Measurements from ENCODE around the gene MAVS. TPM values are rescaled to one million over a fixed set of nuclear protein-coding genes. Genes with fewer than 3 reads are reported as not detected.

Gene MAVS
- total RNA-seq, 1 experiment from 2014 or later, result 23.4 TPM

DNA sequence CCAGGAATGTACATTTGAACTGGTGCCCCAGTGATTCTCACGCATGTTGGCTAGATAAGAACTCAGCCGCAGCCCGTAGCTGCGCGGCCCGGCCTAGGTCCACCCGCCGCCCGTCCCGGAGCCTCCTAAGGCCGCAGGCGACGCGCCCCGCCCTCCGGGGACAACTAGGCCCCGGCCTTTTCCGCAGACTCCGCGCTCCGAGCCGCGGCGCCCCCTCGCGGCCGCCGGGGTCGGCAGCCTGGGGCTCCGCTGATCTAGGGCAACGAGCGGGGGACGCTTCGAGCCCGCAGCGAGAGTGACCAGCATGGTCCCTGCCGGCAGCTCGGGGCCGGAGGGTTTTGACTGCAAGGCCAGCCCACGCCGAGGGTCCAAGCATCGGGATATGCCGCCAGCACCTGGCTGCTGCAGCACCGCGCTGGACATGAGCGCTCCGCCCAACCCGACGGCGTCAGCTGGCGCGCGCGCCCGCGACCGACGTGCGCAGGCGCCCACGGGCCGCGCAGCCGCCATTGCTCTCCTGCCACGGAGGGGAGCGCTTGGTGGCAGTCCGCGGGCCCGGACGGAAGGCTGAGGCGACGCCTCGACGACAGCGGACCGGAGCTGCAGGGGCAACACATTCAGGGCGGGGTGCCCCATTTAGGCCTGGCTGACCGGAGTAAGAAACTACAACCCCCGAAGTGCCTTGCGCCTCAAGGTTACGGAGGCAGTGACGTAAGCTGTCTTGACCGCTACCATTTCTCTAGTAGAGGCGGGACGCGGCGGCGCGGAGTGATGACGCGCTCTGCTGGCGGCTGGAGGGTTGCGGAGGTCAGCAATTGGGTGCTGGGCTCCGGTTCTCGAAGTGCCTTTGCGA, 26.4 kb upstream of the MAVS start, which contains the start of gene AP5S1 (continued):
- TF ChIP-seq, protein P1, sequence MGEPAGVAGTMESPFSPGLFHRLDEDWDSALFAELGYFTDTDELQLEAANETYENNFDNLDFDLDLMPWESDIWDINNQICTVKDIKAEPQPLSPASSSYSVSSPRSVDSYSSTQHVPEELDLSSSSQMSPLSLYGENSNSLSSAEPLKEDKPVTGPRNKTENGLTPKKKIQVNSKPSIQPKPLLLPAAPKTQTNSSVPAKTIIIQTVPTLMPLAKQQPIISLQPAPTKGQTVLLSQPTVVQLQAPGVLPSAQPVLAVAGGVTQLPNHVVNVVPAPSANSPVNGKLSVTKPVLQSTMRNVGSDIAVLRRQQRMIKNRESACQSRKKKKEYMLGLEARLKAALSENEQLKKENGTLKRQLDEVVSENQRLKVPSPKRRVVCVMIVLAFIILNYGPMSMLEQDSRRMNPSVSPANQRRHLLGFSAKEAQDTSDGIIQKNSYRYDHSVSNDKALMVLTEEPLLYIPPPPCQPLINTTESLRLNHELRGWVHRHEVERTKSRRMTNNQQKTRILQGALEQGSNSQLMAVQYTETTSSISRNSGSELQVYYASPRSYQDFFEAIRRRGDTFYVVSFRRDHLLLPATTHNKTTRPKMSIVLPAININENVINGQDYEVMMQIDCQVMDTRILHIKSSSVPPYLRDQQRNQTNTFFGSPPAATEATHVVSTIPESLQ (CRISPR knock-in tag; IDR thresholded peaks at IDR 0.05), result no peak
- TF ChIP-seq FOXP1 (CRISPR knock-in tag; IDR thresholded peaks at IDR 0.05; ENCODE audit: borderline replicate concordance) (peak; percentile 57; the same call in 1 of the 2 replicates), SMAD3 (CRISPR knock-in tag; IDR thresholded peaks at IDR 0.05; ENCODE audit: borderline replicate concordance) (no peak; the same call in 1 of the 2 replicates), MXD4 (CRISPR knock-in tag; IDR thresholded peaks at IDR 0.05; ENCODE audit: borderline replicate concordance) (no peak), USF1 (CRISPR knock-in tag; IDR thresholded peaks at IDR 0.05) (no peak), ZNF138 (CRISPR knock-in tag; conservative IDR thresholded peaks at IDR 0.05) (no peak), AR (CRISPR knock-in tag; IDR thresholded peaks at IDR 0.05) (no peak), SOX15 (CRISPR knock-in tag; IDR thresholded peaks at IDR 0.05) (no peak), MAX (CRISPR knock-in tag; IDR thresholded peaks at IDR 0.05) (peak; percentile 59; the same call in 1 of the 2 replicates), TEAD4 (CRISPR knock-in tag; IDR thresholded peaks at IDR 0.05) (no peak), GRHL2 (CRISPR knock-in tag; IDR thresholded peaks at IDR 0.05; ENCODE audit: insufficient replicate concordance, severe bottlenecking) (no peak), FOXK1 (CRISPR knock-in tag; IDR thresholded peaks at IDR 0.05) (peak; percentile 83), ZNF263 (CRISPR knock-in tag; IDR thresholded peaks at IDR 0.05; ENCODE audit: low read depth) (no peak), ZNF416 (CRISPR knock-in tag; IDR thresholded peaks at IDR 0.05) (no peak), ZNF671 (CRISPR knock-in tag; IDR thresholded peaks at IDR 0.05) (no peak), ZNF423 (CRISPR knock-in tag; IDR thresholded peaks at IDR 0.05) (no peak), CTCF (IDR thresholded peaks at IDR 0.05) (peak; percentile 94), ZNF121 (CRISPR knock-in tag; IDR thresholded peaks at IDR 0.05) (no peak)
- TF ChIP-seq, protein P2, sequence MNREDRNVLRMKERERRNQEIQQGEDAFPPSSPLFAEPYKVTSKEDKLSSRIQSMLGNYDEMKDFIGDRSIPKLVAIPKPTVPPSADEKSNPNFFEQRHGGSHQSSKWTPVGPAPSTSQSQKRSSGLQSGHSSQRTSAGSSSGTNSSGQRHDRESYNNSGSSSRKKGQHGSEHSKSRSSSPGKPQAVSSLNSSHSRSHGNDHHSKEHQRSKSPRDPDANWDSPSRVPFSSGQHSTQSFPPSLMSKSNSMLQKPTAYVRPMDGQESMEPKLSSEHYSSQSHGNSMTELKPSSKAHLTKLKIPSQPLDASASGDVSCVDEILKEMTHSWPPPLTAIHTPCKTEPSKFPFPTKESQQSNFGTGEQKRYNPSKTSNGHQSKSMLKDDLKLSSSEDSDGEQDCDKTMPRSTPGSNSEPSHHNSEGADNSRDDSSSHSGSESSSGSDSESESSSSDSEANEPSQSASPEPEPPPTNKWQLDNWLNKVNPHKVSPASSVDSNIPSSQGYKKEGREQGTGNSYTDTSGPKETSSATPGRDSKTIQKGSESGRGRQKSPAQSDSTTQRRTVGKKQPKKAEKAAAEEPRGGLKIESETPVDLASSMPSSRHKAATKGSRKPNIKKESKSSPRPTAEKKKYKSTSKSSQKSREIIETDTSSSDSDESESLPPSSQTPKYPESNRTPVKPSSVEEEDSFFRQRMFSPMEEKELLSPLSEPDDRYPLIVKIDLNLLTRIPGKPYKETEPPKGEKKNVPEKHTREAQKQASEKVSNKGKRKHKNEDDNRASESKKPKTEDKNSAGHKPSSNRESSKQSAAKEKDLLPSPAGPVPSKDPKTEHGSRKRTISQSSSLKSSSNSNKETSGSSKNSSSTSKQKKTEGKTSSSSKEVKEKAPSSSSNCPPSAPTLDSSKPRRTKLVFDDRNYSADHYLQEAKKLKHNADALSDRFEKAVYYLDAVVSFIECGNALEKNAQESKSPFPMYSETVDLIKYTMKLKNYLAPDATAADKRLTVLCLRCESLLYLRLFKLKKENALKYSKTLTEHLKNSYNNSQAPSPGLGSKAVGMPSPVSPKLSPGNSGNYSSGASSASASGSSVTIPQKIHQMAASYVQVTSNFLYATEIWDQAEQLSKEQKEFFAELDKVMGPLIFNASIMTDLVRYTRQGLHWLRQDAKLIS (CRISPR knock-in tag; IDR thresholded peaks at IDR 0.05; ENCODE audit: borderline replicate concordance), result no peak
- TF ChIP-seq, protein P3, sequence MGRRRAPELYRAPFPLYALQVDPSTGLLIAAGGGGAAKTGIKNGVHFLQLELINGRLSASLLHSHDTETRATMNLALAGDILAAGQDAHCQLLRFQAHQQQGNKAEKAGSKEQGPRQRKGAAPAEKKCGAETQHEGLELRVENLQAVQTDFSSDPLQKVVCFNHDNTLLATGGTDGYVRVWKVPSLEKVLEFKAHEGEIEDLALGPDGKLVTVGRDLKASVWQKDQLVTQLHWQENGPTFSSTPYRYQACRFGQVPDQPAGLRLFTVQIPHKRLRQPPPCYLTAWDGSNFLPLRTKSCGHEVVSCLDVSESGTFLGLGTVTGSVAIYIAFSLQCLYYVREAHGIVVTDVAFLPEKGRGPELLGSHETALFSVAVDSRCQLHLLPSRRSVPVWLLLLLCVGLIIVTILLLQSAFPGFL (CRISPR knock-in tag; IDR thresholded peaks at IDR 0.05; ENCODE audit: borderline replicate concordance), result no peak; the same call in 1 of the 2 replicates
- TF ChIP-seq, protein P4, sequence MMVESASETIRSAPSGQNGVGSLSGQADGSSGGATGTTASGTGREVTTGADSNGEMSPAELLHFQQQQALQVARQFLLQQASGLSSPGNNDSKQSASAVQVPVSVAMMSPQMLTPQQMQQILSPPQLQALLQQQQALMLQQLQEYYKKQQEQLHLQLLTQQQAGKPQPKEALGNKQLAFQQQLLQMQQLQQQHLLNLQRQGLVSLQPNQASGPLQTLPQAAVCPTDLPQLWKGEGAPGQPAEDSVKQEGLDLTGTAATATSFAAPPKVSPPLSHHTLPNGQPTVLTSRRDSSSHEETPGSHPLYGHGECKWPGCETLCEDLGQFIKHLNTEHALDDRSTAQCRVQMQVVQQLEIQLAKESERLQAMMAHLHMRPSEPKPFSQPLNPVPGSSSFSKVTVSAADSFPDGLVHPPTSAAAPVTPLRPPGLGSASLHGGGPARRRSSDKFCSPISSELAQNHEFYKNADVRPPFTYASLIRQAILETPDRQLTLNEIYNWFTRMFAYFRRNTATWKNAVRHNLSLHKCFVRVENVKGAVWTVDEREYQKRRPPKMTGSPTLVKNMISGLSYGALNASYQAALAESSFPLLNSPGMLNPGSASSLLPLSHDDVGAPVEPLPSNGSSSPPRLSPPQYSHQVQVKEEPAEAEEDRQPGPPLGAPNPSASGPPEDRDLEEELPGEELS (CRISPR knock-in tag; IDR thresholded peaks at IDR 0.05), result peak; percentile 35; the same call in 1 of the 2 replicates
- TF ChIP-seq, protein P5, sequence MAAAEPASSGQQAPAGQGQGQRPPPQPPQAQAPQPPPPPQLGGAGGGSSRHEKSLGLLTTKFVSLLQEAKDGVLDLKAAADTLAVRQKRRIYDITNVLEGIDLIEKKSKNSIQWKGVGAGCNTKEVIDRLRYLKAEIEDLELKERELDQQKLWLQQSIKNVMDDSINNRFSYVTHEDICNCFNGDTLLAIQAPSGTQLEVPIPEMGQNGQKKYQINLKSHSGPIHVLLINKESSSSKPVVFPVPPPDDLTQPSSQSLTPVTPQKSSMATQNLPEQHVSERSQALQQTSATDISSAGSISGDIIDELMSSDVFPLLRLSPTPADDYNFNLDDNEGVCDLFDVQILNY (CRISPR knock-in tag; IDR thresholded peaks at IDR 0.05), result peak; percentile 79; the same call in 1 of the 2 replicates
